Measurements from ENCODE around the gene DYNC1LI1.

DNA sequence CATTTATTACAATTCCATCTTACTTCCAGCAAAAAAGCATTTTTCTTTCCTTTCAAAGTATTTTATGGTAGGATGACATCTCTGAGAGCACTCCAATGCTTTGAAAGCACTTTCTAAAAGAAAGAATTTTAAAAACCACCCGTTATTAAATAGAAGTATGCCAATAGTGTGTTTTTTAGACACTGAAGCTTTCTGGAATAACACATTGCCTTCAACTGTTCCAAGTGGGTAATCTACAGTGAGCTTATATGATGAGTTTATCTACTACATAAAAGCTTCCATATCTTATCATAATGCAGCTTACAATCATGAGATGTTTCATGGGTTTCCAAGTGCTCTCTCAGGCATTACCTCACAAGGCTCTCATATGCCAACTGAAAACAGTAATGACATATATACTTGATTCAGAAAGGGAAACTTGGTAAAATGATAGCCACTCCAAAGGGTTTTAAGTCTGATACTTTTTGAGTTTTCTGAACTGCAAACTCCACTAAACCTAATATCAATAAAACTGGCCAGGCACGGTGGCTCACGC lies 82.1 kb downstream of the DYNC1LI1 start:
- TF ChIP-seq, protein P1, sequence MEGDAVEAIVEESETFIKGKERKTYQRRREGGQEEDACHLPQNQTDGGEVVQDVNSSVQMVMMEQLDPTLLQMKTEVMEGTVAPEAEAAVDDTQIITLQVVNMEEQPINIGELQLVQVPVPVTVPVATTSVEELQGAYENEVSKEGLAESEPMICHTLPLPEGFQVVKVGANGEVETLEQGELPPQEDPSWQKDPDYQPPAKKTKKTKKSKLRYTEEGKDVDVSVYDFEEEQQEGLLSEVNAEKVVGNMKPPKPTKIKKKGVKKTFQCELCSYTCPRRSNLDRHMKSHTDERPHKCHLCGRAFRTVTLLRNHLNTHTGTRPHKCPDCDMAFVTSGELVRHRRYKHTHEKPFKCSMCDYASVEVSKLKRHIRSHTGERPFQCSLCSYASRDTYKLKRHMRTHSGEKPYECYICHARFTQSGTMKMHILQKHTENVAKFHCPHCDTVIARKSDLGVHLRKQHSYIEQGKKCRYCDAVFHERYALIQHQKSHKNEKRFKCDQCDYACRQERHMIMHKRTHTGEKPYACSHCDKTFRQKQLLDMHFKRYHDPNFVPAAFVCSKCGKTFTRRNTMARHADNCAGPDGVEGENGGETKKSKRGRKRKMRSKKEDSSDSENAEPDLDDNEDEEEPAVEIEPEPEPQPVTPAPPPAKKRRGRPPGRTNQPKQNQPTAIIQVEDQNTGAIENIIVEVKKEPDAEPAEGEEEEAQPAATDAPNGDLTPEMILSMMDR (IDR thresholded peaks at IDR 0.05; ENCODE audit: borderline replicate concordance, extremely low read depth, low read length, poor library complexity, severe bottlenecking) = no peak
- no peak for TF ChIP-seq EZH2 (IDR thresholded peaks at IDR 0.05; ENCODE audit: borderline replicate concordance, low read depth, low read length, severe bottlenecking)
